Trophoblast cell (in vitro differentiated cells and primary cell): ENCODE results near the gene CUTC.

Experiments used
- DNase-seq, 2 donors: peaks; one replicate each; pipeline ENCODE4 v3.0.0-alpha.2; 2016
- H2AFZ ChIP-seq: 2 replicates; pipeline ENCODE4 v1.6.1; 2013; ENCODE audit warnings: low read length, moderate library complexity, mild to moderate bottlenecking; ENCODE audit not compliant: insufficient read depth, poor library complexity
- H2AK5ac ChIP-seq: 2 replicates; pipeline ENCODE4 v1.6.1; 2013; ENCODE audit warnings: mild to moderate bottlenecking, low read length
- H2BK120ac ChIP-seq: 2 replicates; pipeline ENCODE4 v1.6.1; 2013; ENCODE audit warnings: low read length, mild to moderate bottlenecking, moderate library complexity; ENCODE audit not compliant: insufficient read depth, poor library complexity
- H2BK12ac ChIP-seq: 2 replicates; pipeline ENCODE4 v1.6.1; 2013; ENCODE audit warnings: mild to moderate bottlenecking, low read length, moderate library complexity
- H2BK5ac ChIP-seq: 2 replicates; pipeline ENCODE4 v1.6.1; 2013; ENCODE audit warnings: low read length, low read depth, moderate library complexity, mild to moderate bottlenecking; ENCODE audit not compliant: poor library complexity
- H3K14ac ChIP-seq: 2 replicates; pipeline ENCODE4 v1.6.1; 2013; ENCODE audit warnings: mild to moderate bottlenecking, low read length
- H3K18ac ChIP-seq: 2 replicates; pipeline ENCODE4 v1.6.1; 2013; ENCODE audit warnings: mild to moderate bottlenecking, low read length
- H3K23ac ChIP-seq: 2 replicates; pipeline ENCODE4 v1.6.1; 2013; ENCODE audit warnings: low read length
- H3K27ac ChIP-seq: 2 replicates; pipeline ENCODE4 v1.5.1; 2013; ENCODE audit warnings: low read depth, mild to moderate bottlenecking, inconsistent platforms, low read length, moderate library complexity
- H3K27me3 ChIP-seq: 2 replicates; pipeline ENCODE4 v1.6.1; 2013; ENCODE audit warnings: inconsistent platforms, mild to moderate bottlenecking, low read length, moderate library complexity; ENCODE audit not compliant: insufficient read depth
- H3K36me3 ChIP-seq, 2 experiments: 1 replicate in 1 of 2; 2 replicates in 1 of 2; pipeline ENCODE4 v1.6.1; 2013; ENCODE audit warnings: low read length in 2 of 2, mild to moderate bottlenecking in 2 of 2, moderate library complexity in 1 of 2; ENCODE audit not compliant: insufficient read depth in 2 of 2, control insufficient read depth in 1 of 2
- H3K4ac ChIP-seq: 2 replicates; pipeline ENCODE4 v1.6.1; 2013; ENCODE audit warnings: low read depth, mild to moderate bottlenecking, low read length, moderate library complexity
- H3K4me1 ChIP-seq, 2 experiments: 1 replicate in 1 of 2; 2 replicates in 1 of 2; pipeline ENCODE4 v1.6.1; 2013; ENCODE audit warnings: low read length in 2 of 2, mild to moderate bottlenecking in 2 of 2, moderate library complexity in 1 of 2; ENCODE audit not compliant: insufficient read depth in 2 of 2, control insufficient read depth in 1 of 2
- H3K4me2 ChIP-seq: 2 replicates; pipeline ENCODE4 v1.6.1; 2013; ENCODE audit warnings: inconsistent platforms, mild to moderate bottlenecking, low read length, moderate library complexity
- H3K4me3 ChIP-seq: 2 replicates; pipeline ENCODE4 v1.5.1; 2013; ENCODE audit warnings: mild to moderate bottlenecking, low read depth, low read length, inconsistent platforms
- H3K79me1 ChIP-seq: one replicate; pipeline ENCODE4 v1.6.1; 2013; ENCODE audit warnings: low read length
- H3K79me2 ChIP-seq: 2 replicates; pipeline ENCODE4 v1.6.1; 2013; ENCODE audit warnings: low read length, mild to moderate bottlenecking; ENCODE audit not compliant: control insufficient read depth, insufficient read depth, poor library complexity
- H3K9ac ChIP-seq: 2 replicates; pipeline ENCODE4 v1.6.1; 2013; ENCODE audit warnings: mild to moderate bottlenecking, low read length
- H3K9me3 ChIP-seq: 2 replicates; pipeline ENCODE4 v1.6.1; 2013; ENCODE audit warnings: low read depth, mild to moderate bottlenecking, control low read depth, inconsistent platforms, low read length; ENCODE audit not compliant: insufficient read depth
- H4K12ac ChIP-seq: 2 replicates; pipeline ENCODE4 v1.6.1; 2013; ENCODE audit warnings: low read depth, mild to moderate bottlenecking, low read length, moderate library complexity
- H4K8ac ChIP-seq: 2 replicates; pipeline ENCODE4 v1.6.1; 2013; ENCODE audit warnings: low read depth, mild to moderate bottlenecking, low read length, moderate library complexity
- H4K91ac ChIP-seq: one replicate; pipeline ENCODE4 v1.6.1; 2013; ENCODE audit warnings: low read depth, mild to moderate bottlenecking, low read length, moderate library complexity
- WGBS: extraction: QIAGEN DNeasy Blood & Tissue Kit; methylation state at CpG from one replicate; pipeline ENCODE4 v1.1.7; 2013; ENCODE audit warnings: missing lambda C conversion rate; ENCODE audit not compliant: insufficient read length, insufficient coverage; ENCODE audit errors: extremely low coverage; 5-methylcytosine and 5-hydroxymethylcytosine counted together

CUTC gene

DNA sequence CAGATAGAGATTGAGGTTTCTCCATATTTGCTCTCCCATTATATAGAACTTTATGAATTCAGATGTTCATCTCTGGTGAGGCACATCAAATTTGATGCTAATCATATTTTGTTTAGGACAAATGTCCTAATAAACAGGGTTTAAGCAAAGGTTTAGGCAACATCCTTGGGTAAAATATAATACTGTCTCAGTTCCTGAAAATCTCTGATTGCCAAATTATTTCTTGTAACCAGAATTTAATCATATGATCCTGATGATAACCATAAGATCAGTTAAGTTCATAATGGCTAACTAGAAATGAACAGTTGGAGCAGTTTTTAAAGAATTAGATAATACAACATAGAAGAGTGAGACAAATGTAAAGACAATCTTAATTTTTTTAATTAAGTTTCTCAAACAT lies 18.6 kb downstream of the CUTC start:
- Histone ChIP-seq H3K14ac (no peak overlapping the region), H3K27me3 (no peaks in the 10 kb centered on the region), H2BK5ac (no peak overlapping the region), H3K79me2 (no peaks in the 10 kb centered on the region), H3K23ac (no peak overlapping the region), H3K9me3 (no peaks in the 10 kb centered on the region), H3K4me2 (no peak overlapping the region), H3K79me1 (no peaks in the 10 kb centered on the region), H4K8ac (no peak overlapping the region), H3K4me3 (no peak overlapping the region), H3K18ac (no peak overlapping the region), H3K4ac (no peak overlapping the region), H2AK5ac (no peak overlapping the region), H2BK120ac (no peak overlapping the region), H2BK12ac (no peak overlapping the region), H4K91ac (no peak overlapping the region), H3K9ac (no peak overlapping the region), H3K4me1 (no peaks in the 10 kb centered on the region), H3K27ac (no peak overlapping the region), H4K12ac (no peak overlapping the region), H2AFZ (no peak overlapping the region), H3K36me3 (peaks cover 9 to 13% of the 10 kb centered on the region in 2 experiments)
- DNase-seq = no peak

- Histone ChIP-seq H3K9me3 (no peaks in the 10 kb centered on the region), H2BK120ac (no peak overlapping the region), H3K4me1 (no peaks in the 10 kb centered on the region), H3K4me2 (no peak overlapping the region), H3K36me3 (peaks cover 3 to 10% of the 10 kb centered on the region in 2 experiments), H3K27ac (no peak overlapping the region), H2BK12ac (no peak overlapping the region), H3K18ac (no peak overlapping the region), H3K4ac (no peak overlapping the region), H2AK5ac (no peak overlapping the region), H4K91ac (no peak overlapping the region), H3K27me3 (no peaks in the 10 kb centered on the region), H3K9ac (no peak overlapping the region), H3K23ac (no peak overlapping the region), H3K14ac (no peak overlapping the region), H3K79me1 (no peaks in the 10 kb centered on the region), H4K8ac (no peak overlapping the region), H3K79me2 (no peaks in the 10 kb centered on the region), H2BK5ac (no peak overlapping the region), H3K4me3 (no peak overlapping the region), H2AFZ (no peak overlapping the region), H4K12ac (no peak overlapping the region)
- no peak for DNase-seq
- WGBS = no CpG with 5 or more reads among the region's 1 CpG
These were observed 22.6 kb downstream of the CUTC start for GRCh38 chr10:99754670-99755069.

GRCh38 chr10:99756159-99756558 lies 24.1 kb downstream of the CUTC start:
- H3K79me2 ChIP-seq = no peaks in the 10 kb centered on the region
- H2BK120ac ChIP-seq = no peak overlapping the region
- H3K9ac ChIP-seq = no peak overlapping the region
- DNase-seq = no peak
- H2BK12ac ChIP-seq = no peak overlapping the region
- H4K12ac ChIP-seq = no peak overlapping the region
- no peaks in the 10 kb centered on the region for H3K79me1 ChIP-seq
- no peak overlapping the region for H3K4me2 ChIP-seq
- no peak overlapping the region for H2AK5ac ChIP-seq
- H2AFZ ChIP-seq = no peak overlapping the region
- H3K23ac ChIP-seq = no peak overlapping the region
- no peaks in the 10 kb centered on the region for H3K27me3 ChIP-seq
- H3K9me3 ChIP-seq = no peaks in the 10 kb centered on the region
- no peak overlapping the region for H3K14ac ChIP-seq
- peaks cover 5 to 13% of the 10 kb centered on the region in 2 experiments for H3K36me3 ChIP-seq
- no peak overlapping the region for H4K8ac ChIP-seq
- H3K4me1 ChIP-seq = no peaks in the 10 kb centered on the region
- no peak overlapping the region for H4K91ac ChIP-seq
- H2BK5ac ChIP-seq = no peak overlapping the region
- no peak overlapping the region for H3K18ac ChIP-seq
- H3K4ac ChIP-seq = no peak overlapping the region
- WGBS = no CpG with 5 or more reads among the region's 1 CpG
- no peak overlapping the region for H3K4me3 ChIP-seq
- no peak overlapping the region for H3K27ac ChIP-seq

DNA sequence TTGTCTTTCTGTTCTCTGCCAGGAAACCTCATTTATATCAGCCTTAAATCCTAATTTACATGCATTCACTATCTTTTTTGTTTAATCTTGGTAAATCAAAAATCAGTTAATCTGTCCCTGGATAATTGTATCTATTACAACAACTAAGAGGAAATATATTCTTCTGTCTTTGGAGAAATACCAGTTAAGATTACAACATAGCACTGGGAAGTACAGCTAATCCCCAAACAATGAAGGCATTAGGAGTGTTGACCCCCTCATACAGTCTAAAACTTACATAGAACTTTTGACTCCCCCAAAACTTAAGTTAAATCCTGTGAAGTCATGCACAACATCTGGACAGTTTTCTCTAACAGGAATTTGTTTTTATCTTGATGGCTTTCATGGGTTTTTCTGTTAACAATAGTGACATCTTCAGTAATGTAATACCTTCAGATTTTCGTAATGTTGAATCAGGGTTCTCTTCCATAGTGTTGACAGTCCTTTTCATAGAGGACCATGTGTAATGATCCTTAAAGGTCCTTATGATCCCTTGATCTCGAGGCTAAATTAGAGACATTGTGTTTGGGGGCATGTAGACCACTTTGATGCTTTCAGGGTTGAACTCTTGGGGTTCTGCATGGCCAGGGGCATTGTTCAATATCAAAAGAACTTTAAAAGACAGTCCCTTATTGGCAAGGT lies 26.3 kb downstream of the CUTC start:
- Histone ChIP-seq H3K18ac (no peak overlapping the region), H3K4me3 (no peak overlapping the region), H3K4ac (no peak overlapping the region), H4K91ac (no peak overlapping the region), H3K27me3 (no peaks in the 10 kb centered on the region), H3K4me1 (no peaks in the 10 kb centered on the region), H3K9me3 (no peaks in the 10 kb centered on the region), H2BK120ac (no peak overlapping the region), H2AK5ac (no peak overlapping the region), H2BK5ac (no peak overlapping the region), H4K12ac (no peak overlapping the region), H3K27ac (no peak overlapping the region), H3K23ac (no peak overlapping the region), H3K9ac (no peak overlapping the region), H4K8ac (no peak overlapping the region), H3K14ac (no peak overlapping the region), H2AFZ (no peak overlapping the region), H3K36me3 (peaks cover 4 to 10% of the 10 kb centered on the region in 2 experiments), H3K79me2 (no peaks in the 10 kb centered on the region), H3K4me2 (no peak overlapping the region), H2BK12ac (no peak overlapping the region), H3K79me1 (no peaks in the 10 kb centered on the region)
- DNase-seq = no peak
- no CpG with 5 or more reads among the region's 2 CpGs for WGBS
